ENCODE data around the gene GTF2H1.

The GTF2H1 gene

GRCh38 chr11:18313965-18314763 is 8.2 kb upstream of the GTF2H1 start:
- H3K27ac ChIP-seq, result peak overlapping the region; percentile 79
- peak; percentile 79 for DNase-seq
- in situ Hi-C loops (cut with HindIII; ENCODE audit: low pct_ligation_motif_present, low sequenced_read_pairs), result no loop called here

DNA sequence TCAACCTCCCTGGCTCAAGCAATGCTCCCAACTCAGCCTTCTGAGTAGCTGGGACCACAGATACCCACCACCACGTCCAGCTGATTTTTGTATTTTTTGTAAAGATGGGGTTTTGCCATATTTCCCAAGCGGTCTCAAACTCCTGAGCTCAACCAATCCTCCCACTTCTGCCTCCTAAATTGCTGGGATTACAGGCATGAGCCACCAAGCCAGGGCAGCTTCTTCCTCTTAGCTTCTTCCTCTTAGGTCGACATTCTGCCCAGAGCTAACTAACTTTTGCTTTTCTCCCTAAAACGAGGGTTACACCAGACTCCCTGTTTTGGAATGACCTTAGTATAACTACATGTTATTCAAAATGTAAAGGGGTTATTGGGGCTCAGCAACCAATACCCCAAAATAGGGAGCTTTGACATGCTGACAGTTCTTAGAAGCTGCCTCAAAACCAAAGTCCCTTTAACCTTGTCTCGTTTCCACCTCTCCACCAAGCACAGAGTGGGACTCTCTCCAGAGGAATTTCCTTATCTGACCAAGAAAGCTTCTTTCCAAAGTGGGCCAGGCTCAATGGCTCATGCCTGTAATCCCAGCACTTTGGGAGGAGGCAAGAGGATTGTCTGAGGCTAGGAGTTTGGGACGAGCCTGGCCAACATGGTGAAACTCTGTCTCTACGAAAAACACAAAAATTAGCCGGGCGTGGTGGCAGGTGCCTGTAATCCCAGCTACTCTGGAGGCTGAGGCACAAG is 7.4 kb upstream of the GTF2H1 start:
- Histone ChIP-seq H3K27me3 (replicated peaks) (no peaks in the 10 kb centered on the region), H3K4me3 (ENCODE audit: low read depth, low read length) (no peak overlapping the region), H3K27ac (no peak overlapping the region), H3K36me3 (replicated peaks) (no peaks in the 10 kb centered on the region)
- TF ChIP-seq, protein P1, sequence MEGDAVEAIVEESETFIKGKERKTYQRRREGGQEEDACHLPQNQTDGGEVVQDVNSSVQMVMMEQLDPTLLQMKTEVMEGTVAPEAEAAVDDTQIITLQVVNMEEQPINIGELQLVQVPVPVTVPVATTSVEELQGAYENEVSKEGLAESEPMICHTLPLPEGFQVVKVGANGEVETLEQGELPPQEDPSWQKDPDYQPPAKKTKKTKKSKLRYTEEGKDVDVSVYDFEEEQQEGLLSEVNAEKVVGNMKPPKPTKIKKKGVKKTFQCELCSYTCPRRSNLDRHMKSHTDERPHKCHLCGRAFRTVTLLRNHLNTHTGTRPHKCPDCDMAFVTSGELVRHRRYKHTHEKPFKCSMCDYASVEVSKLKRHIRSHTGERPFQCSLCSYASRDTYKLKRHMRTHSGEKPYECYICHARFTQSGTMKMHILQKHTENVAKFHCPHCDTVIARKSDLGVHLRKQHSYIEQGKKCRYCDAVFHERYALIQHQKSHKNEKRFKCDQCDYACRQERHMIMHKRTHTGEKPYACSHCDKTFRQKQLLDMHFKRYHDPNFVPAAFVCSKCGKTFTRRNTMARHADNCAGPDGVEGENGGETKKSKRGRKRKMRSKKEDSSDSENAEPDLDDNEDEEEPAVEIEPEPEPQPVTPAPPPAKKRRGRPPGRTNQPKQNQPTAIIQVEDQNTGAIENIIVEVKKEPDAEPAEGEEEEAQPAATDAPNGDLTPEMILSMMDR (IDR thresholded peaks at IDR 0.05; ENCODE audit: low read depth, low read length, missing control alignments), result no peak
- peak; percentile 7 for DNase-seq
- in situ Hi-C loops (cut with HindIII; ENCODE audit: low pct_ligation_motif_present, low sequenced_read_pairs), result no loop called here

More at GRCh38 chr11:18313965-18314763, 8.2 kb upstream of the GTF2H1 start:
- no peak overlapping the region for H3K4me3 ChIP-seq (ENCODE audit: low read depth, low read length)
- H3K27me3 ChIP-seq (replicated peaks), result no peaks in the 10 kb centered on the region
- TF ChIP-seq, protein P1 (IDR thresholded peaks at IDR 0.05; ENCODE audit: low read depth, low read length, missing control alignments), result no peak
- peaks cover 2% of the 10 kb centered on the region for H3K36me3 ChIP-seq (replicated peaks)

GRCh38 chr11:18315893-18316292 is 6.5 kb upstream of the GTF2H1 start:
- no peaks in the 10 kb centered on the region for H3K27me3 ChIP-seq (replicated peaks)
- in situ Hi-C loops (cut with HindIII; ENCODE audit: low pct_ligation_motif_present, low sequenced_read_pairs), result no loop called here
- TF ChIP-seq, protein P1 (IDR thresholded peaks at IDR 0.05; ENCODE audit: low read depth, low read length, missing control alignments), result no peak
- H3K27ac ChIP-seq, result no peak overlapping the region
- no peak overlapping the region for H3K4me3 ChIP-seq (ENCODE audit: low read depth, low read length)
- H3K36me3 ChIP-seq (replicated peaks), result no peaks in the 10 kb centered on the region
- no peak for DNase-seq

DNA sequence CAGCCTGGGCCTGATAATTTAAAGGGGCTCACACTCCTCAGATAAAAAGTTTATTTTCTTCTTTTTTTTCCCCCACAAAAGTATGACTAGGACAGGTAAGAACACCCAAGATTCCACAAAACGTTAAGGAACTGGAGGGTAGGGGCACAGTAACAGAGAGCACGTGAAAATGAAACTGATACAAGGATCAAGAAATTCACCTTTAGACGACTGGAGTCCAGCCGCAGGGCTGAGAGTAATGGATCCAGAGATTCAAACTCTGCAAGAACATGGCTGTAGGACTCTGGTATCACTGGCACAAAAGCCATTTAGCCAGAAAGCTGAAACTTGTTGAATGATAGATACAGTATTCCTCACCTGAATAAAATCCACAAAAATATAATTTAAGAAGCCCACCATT is 4.8 kb upstream of the GTF2H1 start:
- Histone ChIP-seq H3K4me3 (ENCODE audit: low read depth, low read length) (no peak overlapping the region), H3K36me3 (replicated peaks) (no peaks in the 10 kb centered on the region), H3K27me3 (replicated peaks) (no peaks in the 10 kb centered on the region), H3K27ac (no peak overlapping the region)
- in situ Hi-C loops (cut with HindIII; ENCODE audit: low pct_ligation_motif_present, low sequenced_read_pairs), result no loop called here
- DNase-seq, result no peak
- TF ChIP-seq, protein P1 (IDR thresholded peaks at IDR 0.05; ENCODE audit: low read depth, low read length, missing control alignments), result no peak

- H3K27me3 ChIP-seq (replicated peaks), result no peaks in the 10 kb centered on the region
- no peaks in the 10 kb centered on the region for H3K36me3 ChIP-seq (replicated peaks)
- H3K27ac ChIP-seq, result no peak overlapping the region
- TF ChIP-seq, protein P1 (IDR thresholded peaks at IDR 0.05; ENCODE audit: low read depth, low read length, missing control alignments), result no peak
- in situ Hi-C loops (cut with HindIII; ENCODE audit: low pct_ligation_motif_present, low sequenced_read_pairs), result no loop called here
- DNase-seq, result no peak
- H3K4me3 ChIP-seq (ENCODE audit: low read depth, low read length), result no peak overlapping the region
Measured at GRCh38 chr11:18319914-18320313, 2.5 kb upstream of the GTF2H1 start.

Measured in brain microvascular endothelial cell (primary cell).